Upper lobe of right lung (tissue), 1 donor: Measurements from ENCODE around the gene INTS1. TPM values are rescaled to one million over a fixed set of nuclear protein-coding genes. Genes with fewer than 3 reads are reported as not detected.

Source experiments
- ATAC-seq: fragments of 200-7000 bp; cut with Tn5 transposase; one replicate; pipeline ENCODE4 v1.9.1; 2020; ENCODE audit warnings: mild to moderate bottlenecking, moderate library complexity
- DNase-seq: peaks from one replicate; pipeline ENCODE4 v3.0.0-alpha.2; 2020
- H3K27ac ChIP-seq: fragments of 200-600 bp; one replicate; pipeline ENCODE4 v1.8.0; 2022
- H3K27me3 ChIP-seq: fragments of 200-600 bp; one replicate; pipeline ENCODE4 v1.8.0; 2022; ENCODE audit warnings: mild to moderate bottlenecking
- H3K36me3 ChIP-seq: fragments of 200-600 bp; one replicate; pipeline ENCODE4 v1.8.0; 2022
- H3K4me1 ChIP-seq: fragments of 200-600 bp; one replicate; pipeline ENCODE4 v1.8.0; 2022
- H3K4me3 ChIP-seq: fragments of 200-600 bp; one replicate; pipeline ENCODE4 v1.8.0; 2022; ENCODE audit warnings: mild to moderate bottlenecking
- H3K9me3 ChIP-seq: fragments of 200-600 bp; one replicate; pipeline ENCODE4 v1.8.0; 2022
- intact Hi-C: fragments of 100-400 bp; cut with DNase I; formaldehyde crosslinking; loops from one replicate; pipeline ENCODE4 v1.11.0; 2022
- total RNA-seq: library from RNA; stranded (reverse); fragmentation: NEBNext Ultra II Directional; extraction: Animal tissue kit (Norgen Biotek cat#: 25700); gene quantifications from one replicate; pipeline ENCODE4 v1.2.1, GENCODE V29; 2021
- TF ChIP-seq, protein P1 (sequence below): fragments of 200-600 bp; IDR thresholded peaks from one replicate; pipeline ENCODE4 v1.8.0; 2022; ENCODE audit warnings: antibody characterized with exemption
- donor health status: DM: no; HTN: yes; CAD: no; lungs with severe emphysema.

INTS1 gene
- total RNA-seq, 1 donor from 2014 or later: 49.2 TPM

DNA sequence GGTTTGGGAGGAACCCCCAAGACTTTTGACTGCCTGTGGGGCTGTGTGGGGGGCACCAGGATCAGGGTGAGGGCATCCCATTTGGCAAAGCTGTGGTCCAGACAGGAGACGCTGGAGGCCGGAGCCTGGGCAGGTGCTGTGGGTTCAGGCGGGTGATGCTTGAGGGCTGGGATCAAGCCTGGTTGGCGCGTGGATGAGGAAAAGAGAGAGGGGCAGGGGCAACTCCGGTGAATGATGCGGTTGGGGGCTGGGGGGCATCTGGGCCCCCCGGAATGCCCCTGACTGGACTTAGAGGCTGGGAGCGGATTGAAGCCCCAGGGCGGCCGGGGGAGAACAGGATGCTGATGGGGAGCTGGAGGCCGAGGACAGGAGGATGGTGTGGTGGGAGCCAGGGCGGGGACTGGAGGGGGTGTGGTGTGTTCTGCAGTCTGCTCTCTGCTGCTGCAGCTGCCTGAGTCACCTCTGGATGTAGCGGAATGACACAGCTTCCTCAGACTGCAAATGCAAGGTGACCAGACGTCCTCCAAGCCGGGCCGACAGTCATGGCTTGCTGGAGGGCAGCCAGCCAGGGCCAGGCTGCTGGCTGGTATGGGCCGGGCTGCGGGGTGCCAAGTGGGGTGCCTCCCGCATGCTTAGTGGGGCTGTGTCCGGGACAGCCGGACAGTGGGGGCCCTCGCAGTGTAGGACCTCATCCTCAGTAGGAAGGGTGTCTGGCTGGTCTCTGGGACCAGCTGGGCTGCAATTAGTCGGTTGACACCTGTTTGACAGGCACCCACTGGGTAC is 29.5 kb upstream of the INTS1 start:
- Histone ChIP-seq H3K9me3 (no peaks in the 10 kb centered on the region), H3K36me3 (no peaks in the 10 kb centered on the region), H3K27me3 (no peaks in the 10 kb centered on the region), H3K4me3 (peak overlapping the region; percentile 68), H3K4me1 (peaks cover 47% of the 10 kb centered on the region), H3K27ac (peak overlapping the region; percentile 91)
- intact Hi-C loops: no loop called here
- ATAC-seq (no peak), DNase-seq (no peak)
- TF ChIP-seq, protein P1, sequence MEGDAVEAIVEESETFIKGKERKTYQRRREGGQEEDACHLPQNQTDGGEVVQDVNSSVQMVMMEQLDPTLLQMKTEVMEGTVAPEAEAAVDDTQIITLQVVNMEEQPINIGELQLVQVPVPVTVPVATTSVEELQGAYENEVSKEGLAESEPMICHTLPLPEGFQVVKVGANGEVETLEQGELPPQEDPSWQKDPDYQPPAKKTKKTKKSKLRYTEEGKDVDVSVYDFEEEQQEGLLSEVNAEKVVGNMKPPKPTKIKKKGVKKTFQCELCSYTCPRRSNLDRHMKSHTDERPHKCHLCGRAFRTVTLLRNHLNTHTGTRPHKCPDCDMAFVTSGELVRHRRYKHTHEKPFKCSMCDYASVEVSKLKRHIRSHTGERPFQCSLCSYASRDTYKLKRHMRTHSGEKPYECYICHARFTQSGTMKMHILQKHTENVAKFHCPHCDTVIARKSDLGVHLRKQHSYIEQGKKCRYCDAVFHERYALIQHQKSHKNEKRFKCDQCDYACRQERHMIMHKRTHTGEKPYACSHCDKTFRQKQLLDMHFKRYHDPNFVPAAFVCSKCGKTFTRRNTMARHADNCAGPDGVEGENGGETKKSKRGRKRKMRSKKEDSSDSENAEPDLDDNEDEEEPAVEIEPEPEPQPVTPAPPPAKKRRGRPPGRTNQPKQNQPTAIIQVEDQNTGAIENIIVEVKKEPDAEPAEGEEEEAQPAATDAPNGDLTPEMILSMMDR: no peak

DNA sequence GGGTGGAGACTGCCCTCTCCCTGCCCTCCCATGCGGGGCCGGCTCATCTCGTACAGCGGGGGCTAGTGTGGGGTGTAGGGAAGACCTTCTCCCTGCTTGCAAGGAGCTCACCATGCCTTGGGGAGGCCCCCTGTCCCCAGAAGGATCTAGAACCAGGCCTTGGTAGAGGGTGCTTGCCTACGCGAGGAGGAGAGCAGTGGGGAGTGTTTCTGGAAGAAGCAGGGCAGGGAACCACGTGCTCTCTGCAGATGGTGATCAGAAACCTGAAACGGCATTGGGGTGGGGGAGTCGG is 29.0 kb upstream of the INTS1 start:
- no peaks in the 10 kb centered on the region for H3K36me3 ChIP-seq
- DNase-seq (no peak), ATAC-seq (no peak)
- H3K4me1 ChIP-seq: peaks cover 41% of the 10 kb centered on the region
- H3K4me3 ChIP-seq: peak overlapping the region; percentile 68
- TF ChIP-seq, protein P1: no peak
- H3K9me3 ChIP-seq: no peaks in the 10 kb centered on the region
- intact Hi-C loops: no loop called here
- peak overlapping the region; percentile 91 for H3K27ac ChIP-seq
- no peaks in the 10 kb centered on the region for H3K27me3 ChIP-seq

DNA sequence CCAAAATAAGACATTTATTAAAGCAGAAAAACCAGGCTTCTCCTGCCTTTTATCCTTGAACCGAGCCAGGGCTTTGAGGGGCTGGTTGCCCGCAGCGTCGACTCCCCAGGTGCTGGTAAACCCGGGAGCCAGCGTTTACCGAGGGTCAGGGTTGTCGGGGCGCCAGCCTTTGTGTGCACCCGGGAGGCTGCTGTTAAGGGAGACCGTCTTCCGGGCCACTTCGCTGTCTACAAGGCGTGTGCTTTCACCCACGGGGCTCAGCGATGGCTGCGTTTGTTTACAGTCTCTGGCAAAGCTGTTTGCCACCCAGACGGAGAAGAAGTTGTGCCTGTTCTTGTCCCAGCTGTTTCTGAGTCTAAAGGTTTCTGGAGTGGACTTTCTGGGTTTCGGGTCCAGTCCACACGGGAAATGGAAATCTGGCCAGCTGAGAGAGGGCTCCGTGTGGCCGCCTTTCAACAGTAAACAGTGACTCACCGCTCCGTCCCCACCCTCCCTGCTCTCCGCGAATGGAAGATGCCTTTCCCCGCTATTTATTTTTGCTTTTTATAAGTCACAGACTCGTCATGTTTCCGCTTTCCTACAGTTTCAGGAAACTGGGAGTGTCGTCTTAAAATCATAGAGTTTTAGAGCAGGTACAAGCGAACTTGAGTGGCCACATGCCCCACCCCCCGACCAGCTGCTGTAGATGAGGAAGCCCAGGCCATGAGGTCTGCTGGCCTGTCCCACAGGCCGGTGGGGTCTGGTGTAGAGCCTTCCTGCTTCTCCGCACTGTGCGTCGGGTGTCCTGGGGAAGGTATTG is 28.5 kb upstream of the INTS1 start:
- intact Hi-C loops: no loop called here
- DNase-seq: peak; percentile 92
- TF ChIP-seq, protein P1: no peak
- Histone ChIP-seq H3K4me3 (peak overlapping the region; percentile 68), H3K4me1 (peaks cover 41% of the 10 kb centered on the region), H3K9me3 (no peaks in the 10 kb centered on the region), H3K27ac (peak overlapping the region; percentile 91), H3K36me3 (no peaks in the 10 kb centered on the region), H3K27me3 (peaks cover 3% of the 10 kb centered on the region)
- peak; percentile 63 for ATAC-seq

DNA sequence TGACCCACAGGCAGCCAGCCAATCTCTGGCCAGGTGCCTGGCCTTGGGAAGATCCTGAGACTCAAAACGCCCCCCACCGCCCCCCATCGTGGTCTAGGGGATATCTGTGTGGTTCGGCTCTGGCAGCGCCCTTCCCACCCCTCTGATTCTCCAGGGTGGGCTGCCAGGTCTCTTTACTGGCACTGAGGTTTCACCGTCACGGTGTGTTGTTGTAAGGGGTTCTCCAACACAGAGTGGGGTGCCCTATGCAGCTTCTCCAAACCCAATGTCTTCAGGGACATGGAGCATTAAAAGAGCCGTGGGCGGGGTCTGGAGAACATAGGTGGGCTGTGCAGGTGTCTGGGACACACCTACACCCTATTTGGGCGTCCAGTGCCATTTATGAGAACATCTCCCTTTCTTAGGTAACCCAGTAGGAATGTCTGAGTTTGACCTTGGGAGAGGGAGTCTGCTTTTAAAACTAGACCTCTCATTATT is 27.8 kb upstream of the INTS1 start:
- peak overlapping the region; percentile 68 for H3K4me3 ChIP-seq
- DNase-seq: no peak
- intact Hi-C loops: no loop called here
- TF ChIP-seq, protein P1: no peak
- H3K4me1 ChIP-seq: peaks cover 41% of the 10 kb centered on the region
- no peaks in the 10 kb centered on the region for H3K36me3 ChIP-seq
- peak overlapping the region; percentile 91 for H3K27ac ChIP-seq
- no peaks in the 10 kb centered on the region for H3K9me3 ChIP-seq
- no peak for ATAC-seq
- H3K27me3 ChIP-seq: peaks cover 3% of the 10 kb centered on the region

DNA sequence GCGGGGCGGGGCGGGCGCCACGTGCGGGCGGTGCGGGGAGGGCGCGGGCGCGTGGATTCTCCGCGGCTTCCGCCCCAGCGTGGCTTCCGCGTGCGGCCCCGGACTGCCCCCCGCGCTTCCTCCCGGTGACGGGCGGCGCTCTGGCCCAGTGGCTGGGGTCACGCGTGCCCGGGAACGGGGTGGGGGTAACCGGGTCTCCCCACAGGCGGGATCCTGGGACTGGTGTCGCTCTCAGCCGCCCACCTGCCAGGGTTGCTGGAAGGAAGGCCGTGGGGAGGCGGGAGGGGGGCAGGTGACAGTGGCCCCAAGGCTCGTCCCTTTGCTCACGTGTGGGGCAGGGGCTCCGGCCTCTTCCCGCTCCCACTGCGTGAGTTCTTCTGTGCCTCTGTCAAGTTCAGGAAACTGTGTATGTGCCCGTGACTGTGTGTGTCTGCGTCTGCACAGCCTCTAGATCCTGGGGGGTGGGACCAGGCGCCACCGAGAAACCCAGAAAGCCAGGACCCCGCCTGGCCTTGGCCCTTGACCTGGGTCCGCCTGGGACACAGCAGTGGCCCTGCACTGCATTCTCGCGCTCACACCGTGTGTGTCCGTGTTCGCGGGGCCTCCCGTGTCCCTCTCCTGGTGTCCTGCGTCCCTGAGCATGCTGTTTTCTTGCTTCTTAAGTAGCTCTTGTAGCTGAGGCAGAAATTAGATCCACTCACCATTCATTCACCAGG is 27.2 kb upstream of the INTS1 start:
- intact Hi-C loops: no loop called here
- no peak for DNase-seq
- ATAC-seq: peak; percentile 9
- peaks cover 36% of the 10 kb centered on the region for H3K4me1 ChIP-seq
- H3K4me3 ChIP-seq: peak overlapping the region; percentile 68
- no peaks in the 10 kb centered on the region for H3K9me3 ChIP-seq
- no peaks in the 10 kb centered on the region for H3K36me3 ChIP-seq
- TF ChIP-seq, protein P1: no peak
- peak overlapping the region; percentile 91 for H3K27ac ChIP-seq
- H3K27me3 ChIP-seq: peaks cover 3% of the 10 kb centered on the region
